MM.1S (cell line): ENCODE results near the gene TBX18.

Source experiments
- EZH2 ChIP-seq: fragments of 300-600 bp; sonication (generic); optimal IDR thresholded peaks from 2 replicates; pipeline ENCODE3; 2017; ENCODE audit warnings: low read depth, mild to moderate bottlenecking, antibody characterized with exemption, low read length, mixed read lengths
- EZH2phosphoT487 ChIP-seq: fragments of 300-600 bp; sonication (generic); IDR thresholded peaks from 2 replicates; pipeline ENCODE4 v1.6.1; 2018; ENCODE audit warnings: antibody characterized with exemption, low read length
- TF ChIP-seq, protein P1 (sequence below): fragments of 300-600 bp; sonication (generic); IDR thresholded peaks from 2 replicates; pipeline ENCODE4 v1.5.1; 2016; ENCODE audit warnings: antibody characterized with exemption, low read length, mixed read lengths

DNA sequence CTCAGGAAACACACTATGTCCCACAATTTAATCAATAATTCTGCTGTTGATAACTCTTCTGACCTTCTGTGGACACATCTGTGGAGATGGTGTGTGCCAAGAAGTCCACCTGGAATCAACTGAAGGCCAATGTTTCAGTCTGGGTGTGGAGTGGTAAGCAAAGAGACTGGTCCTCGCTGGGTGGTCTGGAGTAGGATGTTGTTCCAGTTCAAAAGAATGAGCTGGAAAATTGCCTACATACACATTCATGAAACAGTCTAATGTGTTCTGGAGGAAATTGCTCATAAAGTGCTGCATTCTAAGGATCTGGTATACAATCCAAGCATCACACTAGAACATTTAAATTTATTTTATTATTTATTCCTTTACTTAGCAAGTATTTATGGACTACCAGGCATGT, 33.9 kb upstream of the TBX18 start:
- TF ChIP-seq, protein P1, sequence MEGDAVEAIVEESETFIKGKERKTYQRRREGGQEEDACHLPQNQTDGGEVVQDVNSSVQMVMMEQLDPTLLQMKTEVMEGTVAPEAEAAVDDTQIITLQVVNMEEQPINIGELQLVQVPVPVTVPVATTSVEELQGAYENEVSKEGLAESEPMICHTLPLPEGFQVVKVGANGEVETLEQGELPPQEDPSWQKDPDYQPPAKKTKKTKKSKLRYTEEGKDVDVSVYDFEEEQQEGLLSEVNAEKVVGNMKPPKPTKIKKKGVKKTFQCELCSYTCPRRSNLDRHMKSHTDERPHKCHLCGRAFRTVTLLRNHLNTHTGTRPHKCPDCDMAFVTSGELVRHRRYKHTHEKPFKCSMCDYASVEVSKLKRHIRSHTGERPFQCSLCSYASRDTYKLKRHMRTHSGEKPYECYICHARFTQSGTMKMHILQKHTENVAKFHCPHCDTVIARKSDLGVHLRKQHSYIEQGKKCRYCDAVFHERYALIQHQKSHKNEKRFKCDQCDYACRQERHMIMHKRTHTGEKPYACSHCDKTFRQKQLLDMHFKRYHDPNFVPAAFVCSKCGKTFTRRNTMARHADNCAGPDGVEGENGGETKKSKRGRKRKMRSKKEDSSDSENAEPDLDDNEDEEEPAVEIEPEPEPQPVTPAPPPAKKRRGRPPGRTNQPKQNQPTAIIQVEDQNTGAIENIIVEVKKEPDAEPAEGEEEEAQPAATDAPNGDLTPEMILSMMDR, result no peak
- no peak for TF ChIP-seq EZH2phosphoT487
- no peak for TF ChIP-seq EZH2
